ENCODE measurements around the gene ERI2.
"Not testable (repeated sequence)": the region's sequence is repeated elsewhere in the genome, so short reads cannot be mapped to it uniquely, and the experiment has no call there.

The ERI2 gene

DNA sequence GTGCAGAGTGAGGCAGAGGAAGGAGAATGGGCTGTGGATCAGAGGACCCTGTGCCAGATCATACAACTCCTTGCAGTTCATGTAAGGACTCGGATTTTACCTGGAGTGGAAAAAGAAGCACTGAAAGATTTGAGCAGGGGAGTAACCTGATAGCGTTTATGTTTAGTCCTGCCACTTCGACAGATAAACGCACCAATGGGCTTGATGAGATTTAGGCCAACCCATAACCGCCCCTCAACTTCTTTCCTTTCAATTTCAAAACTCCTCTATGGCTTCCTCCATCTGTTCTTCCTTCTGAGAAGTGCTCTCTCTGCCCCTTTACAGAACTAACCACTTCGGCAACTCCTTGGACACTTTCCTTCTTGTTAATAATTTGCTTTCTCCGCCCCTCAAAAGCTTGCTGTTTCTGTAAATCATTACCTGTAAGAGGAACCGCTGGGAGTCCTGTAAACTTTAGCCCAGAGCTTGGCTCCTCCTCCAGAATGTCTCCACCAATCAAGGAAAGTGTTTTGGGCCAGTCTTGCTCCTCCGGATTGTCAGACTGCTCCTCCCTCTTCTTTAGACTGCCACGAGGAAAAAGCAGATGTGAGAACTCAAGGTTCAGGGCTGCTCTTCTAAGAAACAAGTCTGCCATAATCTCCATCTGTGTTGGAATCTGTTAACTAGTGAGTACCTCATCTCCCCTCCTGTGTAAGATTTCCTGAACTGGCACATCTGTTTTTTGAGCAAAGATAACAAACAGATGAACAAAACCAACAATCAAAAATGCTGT, 42.6 kb downstream of the ERI2 start, which contains the start of gene ACSM3:
TSS of gene ACSM3 (plus strand) at position 554 of the 772 bp plus-strand sequence. CDS start 6,021 bp downstream, outside the sequence.
- no peak for DNase-seq

- DNase-seq = no peak
Observed at GRCh38 chr16:20762404-20763123, 43.7 kb downstream of the ERI2 start.

DNA sequence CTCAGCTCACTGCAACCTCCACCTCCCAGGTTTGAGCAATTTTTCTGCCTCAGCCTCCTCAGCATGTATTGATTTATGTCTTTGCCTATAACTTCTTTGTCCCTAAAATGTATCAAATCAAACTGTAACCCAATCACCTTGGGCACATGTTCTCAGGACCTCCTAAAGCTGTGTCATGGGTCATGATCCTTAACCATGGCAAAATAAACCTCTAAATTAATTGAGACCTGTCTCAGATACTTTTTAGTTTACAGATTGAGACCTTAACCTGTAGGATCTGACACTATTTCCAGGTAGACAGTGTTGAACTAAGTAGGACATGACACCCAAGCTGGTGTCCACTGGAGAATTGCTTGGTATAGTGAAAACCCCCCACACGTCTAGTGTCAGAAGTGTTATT, 45.1 kb downstream of the ERI2 start:
- no peak for DNase-seq

DNA sequence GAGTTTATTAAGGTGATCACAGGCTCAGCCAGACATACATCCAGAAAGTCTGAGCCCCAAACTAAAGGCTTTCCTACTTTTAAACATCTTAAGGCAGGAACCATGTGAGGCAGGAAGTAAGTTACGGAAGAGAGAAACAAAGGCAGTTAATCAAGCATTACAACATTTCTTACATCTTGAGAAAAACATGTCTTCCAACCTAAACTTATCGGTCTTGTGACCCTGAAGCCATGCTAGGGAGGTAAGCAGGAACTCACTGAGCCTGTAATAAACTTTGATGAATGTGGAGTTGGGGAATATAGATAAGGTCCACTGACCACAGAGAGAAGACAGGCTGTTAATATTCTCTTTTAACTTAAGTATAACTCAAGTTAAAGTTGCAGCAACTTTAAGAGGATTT, 45.9 kb downstream of the ERI2 start:
- no peak for DNase-seq

- DNase-seq = not testable (repeated sequence)
Observed at GRCh38 chr16:20755799-20756198, 50.5 kb downstream of the ERI2 start.

DNA sequence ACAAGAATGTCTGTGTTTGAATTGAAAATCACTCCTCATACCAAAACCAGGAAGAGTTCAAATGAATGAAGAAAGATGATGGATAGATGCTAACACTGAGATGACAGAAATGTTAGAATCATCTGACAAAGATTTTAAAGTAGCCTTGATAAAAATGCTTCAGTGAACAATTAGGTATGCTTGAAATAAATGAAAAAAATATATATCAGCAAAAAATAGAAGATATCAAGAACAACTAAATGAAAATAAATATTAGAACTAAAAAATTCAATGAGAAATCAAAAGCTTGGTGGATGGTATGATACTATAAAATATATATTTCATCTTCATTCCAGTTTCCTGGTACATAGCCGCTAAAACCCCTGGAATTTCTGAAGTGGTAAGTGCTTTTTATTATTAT, 51.0 kb downstream of the ERI2 start:
- no peak for DNase-seq

- no peak for DNase-seq
Observed at GRCh38 chr16:20753727-20754126, 52.5 kb downstream of the ERI2 start.

GRCh38 chr16:20750558-20750957, 55.7 kb downstream of the ERI2 start:
- DNase-seq = no peak

DNA sequence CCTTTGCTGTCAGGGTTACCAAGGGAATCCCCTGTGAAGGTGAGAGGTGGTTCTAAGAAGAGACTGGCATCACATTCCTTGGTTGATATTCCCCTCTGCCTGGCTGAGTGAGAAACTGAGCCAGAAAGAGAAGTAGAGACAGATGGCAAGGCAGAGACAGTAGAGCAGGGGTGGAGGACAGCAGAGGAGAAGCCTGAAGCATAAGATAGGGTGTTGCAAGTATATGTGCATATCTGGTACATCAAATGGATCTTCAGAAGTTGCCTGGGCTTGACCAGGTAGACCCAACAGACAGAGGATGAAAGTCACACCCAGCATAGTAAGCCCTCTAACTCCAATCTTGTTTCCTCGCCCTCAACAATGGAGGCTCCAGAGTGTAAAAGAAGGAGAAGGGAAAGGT, 56.8 kb downstream of the ERI2 start:
- no peak for DNase-seq

- DNase-seq = no peak
Observed at GRCh38 chr16:20747030-20747816, 59.0 kb downstream of the ERI2 start.

- DNase-seq = no peak
Observed at GRCh38 chr16:20746461-20746860, 59.8 kb downstream of the ERI2 start.

Measured in NCI-H1092 (cell line).